Activated T-cell treated with anti-CD3 and anti-CD28 coated beads, Interleukin-2, amount 50 U/mL, for 1 hour (primary cell): ENCODE measurements around the gene NUDT21.
"Not testable (repeated sequence)": the region's sequence is repeated elsewhere in the genome, so short reads cannot be mapped to it uniquely, and the experiment has no call there.

Experiments
- DNase-seq: peaks from one replicate; pipeline ENCODE4 v3.0.0-alpha.2; 2020

The NUDT21 gene

DNA sequence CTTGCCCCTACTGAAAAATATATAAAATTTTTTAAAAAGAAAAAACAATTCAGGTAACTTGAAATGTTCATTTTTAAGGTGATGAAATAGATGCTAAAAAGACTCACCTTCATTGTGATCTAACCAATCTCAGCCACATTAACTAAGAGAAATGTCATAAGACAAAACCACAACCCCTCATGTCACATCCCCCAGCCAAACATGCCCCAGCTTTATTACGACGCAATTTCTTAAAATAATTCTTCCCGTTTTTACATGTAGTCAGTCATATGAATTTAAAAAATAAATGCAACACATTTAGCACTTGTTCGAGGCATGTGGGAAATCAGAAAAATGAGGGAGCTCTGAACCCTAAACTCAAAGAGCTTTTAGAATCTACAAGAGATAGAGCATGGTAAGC lies 35.3 kb downstream of the NUDT21 start:
- no peak for DNase-seq

- DNase-seq: no peak
Observed at GRCh38 chr16:56414366-56414765, 36.8 kb downstream of the NUDT21 start.

- no peak for DNase-seq
Observed at GRCh38 chr16:56413381-56413780, 37.8 kb downstream of the NUDT21 start.

DNA sequence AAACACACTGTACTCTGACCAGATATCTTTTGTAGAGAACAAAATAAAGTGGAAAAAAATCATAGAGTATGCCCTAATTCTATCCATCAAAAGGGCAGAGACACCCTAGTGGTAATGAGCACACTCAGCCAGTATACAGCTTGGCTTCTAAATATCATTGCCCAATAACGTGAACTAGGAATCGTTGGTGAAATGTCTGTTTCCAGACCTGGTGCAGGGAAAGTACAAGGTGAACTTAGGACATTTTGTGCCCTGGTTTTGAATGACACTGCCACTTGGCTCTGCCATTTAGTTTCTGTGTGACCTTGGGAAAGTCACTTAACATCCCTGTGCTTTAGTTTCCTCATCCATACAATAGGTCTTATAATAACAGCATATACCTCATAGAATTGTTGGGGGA lies 39.5 kb downstream of the NUDT21 start:
- no peak for DNase-seq

DNA sequence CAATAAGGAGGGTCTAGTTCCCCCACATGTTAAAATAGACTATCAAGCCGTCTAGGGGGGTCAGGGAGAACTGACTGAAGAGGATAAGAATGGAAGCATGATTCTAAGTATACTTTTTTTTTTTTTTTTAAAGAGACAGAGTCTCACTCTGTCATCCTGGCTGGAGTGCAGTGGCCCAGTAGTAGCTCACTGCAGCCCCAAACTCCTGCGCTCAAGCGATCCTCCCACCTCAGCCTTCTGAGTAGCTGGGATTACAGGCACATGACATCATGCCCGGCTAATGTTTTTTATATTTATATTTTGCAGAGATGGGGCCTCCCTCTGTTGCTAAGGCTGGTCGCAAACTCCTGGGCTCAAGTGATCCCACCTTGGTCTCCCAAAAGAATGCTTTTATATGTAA lies 40.0 kb downstream of the NUDT21 start:
- DNase-seq: no peak

DNA sequence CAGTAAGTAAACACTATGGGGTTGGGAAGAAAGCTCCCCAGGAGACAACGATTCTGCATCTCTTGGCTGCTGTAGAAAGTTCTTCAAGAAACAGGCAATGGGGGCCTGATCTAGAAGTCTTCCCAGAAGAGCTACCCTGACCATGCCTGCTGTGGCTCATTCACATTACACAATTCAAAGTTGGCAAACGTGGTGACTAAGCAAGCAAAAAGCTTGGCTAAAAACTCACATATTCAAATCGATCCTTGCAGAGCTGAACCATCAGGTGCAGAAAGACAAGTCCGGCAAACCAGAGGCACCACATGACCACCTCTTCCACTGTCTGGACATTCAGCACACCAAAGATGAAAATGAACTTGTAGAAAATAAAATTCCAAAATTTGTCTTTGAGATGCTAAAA lies 41.9 kb downstream of the NUDT21 start:
- DNase-seq: no peak

GRCh38 chr16:56408379-56409098 lies 42.6 kb downstream of the NUDT21 start:
- no peak for DNase-seq

DNA sequence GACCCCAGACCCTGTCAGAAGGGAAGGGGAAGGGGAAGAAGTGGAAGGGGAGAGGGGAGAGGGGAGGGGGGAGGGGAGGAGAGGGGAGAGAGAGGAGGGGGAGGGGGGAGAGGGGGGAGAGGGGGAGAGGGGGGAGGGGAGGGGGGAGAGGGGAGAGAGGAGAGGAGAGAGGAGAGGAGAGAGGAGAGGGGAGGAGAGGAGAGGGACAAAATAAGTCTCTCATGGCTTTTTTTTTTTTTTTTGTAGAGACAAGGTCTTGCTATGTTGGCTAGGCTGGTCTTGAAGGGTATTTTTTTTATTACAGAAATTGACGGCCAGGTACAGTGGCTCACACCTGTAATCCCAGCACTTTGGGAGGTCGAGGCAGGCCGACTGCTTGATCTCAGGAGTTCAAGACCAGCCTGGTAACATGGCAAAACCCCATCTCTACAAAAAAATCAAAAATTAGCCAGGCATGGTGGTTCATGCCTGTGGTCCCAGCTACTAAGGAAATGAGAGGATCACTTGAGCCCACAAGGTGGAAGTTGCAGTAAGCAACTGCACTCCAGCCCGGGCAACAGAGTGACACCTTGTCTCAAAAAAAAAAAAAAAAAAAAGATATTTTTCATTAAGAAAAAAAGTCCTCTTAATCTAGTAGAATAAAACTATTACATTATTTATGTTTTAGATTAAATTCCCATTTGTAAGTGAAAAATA lies 45.0 kb downstream of the NUDT21 start:
- no peak for DNase-seq

DNA sequence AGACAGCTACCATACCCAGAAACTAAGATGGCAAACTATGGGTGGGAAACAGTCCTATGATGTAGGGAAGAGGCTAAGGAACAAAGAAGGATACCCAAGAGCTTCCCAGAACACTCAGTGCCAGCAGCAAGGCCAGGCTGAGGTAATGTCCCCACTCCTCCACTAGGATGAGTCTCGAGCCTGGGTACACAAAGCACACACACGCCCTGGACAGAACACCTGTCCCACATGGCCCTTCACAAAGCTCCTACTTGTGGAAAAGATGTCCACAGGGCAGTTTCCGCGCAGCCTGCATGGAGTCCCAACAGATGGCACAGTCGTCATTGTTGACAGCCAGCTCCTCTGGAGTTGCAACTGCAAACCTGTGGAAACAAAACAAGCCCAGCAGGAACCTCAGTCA lies 49.6 kb downstream of the NUDT21 start:
- DNase-seq: no peak

DNA sequence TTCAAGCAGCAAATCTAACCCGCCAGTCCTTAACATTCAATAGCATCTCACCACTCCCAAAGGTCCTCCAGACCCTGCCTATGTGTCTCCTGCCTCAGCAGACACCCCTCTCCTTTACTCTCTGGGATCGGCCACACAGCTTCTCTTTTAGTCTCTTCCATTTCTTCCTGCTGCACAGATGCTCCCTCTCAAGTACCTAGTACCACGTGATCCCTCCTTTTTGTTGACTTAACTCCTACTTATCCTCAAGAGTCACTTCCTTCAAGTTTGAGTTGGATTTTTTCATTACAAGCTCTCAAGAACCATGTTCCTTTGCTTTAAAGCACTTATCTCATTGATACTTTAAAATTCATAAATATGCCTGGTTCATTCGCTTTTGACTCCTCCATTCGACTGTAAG lies 50.7 kb downstream of the NUDT21 start:
- DNase-seq: no peak

- DNase-seq: no peak
Observed at GRCh38 chr16:56399486-56399885, 51.6 kb downstream of the NUDT21 start.

DNA sequence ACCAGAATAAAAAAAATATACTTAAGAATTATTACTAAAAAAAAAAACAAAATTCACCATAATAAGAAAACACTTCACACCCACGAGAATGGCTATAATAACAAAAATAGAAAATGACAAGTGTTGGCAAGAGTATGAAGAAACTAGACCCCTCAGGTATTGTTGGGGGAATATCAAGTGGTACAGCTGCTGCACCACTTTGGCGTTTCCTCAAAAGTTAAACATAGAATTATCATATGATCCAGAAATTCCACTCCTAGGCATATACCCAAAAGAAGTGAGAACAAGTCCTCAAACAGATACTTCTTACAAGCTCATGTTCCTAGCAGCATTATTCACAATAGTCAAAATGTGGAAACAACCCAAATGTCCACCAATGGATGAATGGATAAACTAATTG lies 52.1 kb downstream of the NUDT21 start:
- no peak for DNase-seq

GRCh38 chr16:56396724-56397123 lies 54.4 kb downstream of the NUDT21 start:
- DNase-seq: not testable (repeated sequence)

- no peak for DNase-seq
Observed at GRCh38 chr16:56389554-56389953, 61.6 kb downstream of the NUDT21 start.

- no peak for DNase-seq
Observed at GRCh38 chr16:56388209-56388608, 62.9 kb downstream of the NUDT21 start.

GRCh38 chr16:56387396-56387795 lies 63.7 kb downstream of the NUDT21 start:
- DNase-seq: no peak

DNA sequence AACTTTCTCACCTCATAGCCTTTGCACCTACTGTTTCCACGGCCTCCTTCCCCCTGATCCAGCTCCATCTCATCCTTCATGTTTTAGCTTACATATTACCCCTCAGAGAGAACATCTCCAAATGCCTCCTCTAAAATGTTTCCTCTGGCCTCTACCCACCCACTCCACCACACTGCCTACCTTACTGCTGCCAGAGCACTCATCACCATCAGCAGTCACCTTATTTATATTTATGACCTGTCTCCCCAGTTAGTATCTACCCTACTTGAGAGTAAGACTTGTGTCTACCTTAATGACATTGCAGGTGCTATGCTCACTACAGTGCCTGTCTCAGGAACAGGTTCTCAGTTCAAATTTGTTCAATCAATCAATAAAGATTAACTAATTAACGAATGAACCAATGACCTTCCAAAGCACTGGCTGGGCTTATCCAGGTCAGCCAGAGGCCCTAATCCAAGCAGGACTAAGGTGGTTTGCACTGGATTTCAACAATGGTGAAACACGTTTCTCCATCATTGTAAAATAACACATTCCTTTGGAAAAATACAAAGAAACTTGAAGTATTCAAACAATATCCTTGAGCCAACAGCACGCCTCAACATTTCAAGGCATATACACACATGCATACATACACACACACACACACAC lies 66.9 kb downstream of the NUDT21 start:
- no peak for DNase-seq

- DNase-seq: no peak
Observed at GRCh38 chr16:56382901-56383355, 68.2 kb downstream of the NUDT21 start.

DNA sequence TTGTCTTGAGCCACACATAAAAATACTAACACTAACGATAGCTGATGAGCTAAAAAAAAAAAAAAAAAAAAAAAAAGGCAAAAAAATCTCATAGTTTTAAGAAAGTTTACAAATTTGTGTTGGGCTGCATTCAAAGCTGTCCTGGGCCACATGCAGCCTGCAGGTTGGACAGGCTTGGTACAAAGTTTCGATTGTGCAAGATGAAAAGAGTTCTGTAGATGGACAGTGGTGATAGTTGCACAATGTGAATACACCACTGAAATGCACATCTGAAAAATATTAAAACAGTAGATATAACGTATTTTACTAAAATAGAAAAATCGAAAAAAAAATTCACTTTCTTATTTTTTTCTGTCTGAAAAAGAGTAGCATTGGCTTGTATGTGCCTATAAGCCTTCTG lies 68.7 kb downstream of the NUDT21 start:
- DNase-seq: no peak

DNA sequence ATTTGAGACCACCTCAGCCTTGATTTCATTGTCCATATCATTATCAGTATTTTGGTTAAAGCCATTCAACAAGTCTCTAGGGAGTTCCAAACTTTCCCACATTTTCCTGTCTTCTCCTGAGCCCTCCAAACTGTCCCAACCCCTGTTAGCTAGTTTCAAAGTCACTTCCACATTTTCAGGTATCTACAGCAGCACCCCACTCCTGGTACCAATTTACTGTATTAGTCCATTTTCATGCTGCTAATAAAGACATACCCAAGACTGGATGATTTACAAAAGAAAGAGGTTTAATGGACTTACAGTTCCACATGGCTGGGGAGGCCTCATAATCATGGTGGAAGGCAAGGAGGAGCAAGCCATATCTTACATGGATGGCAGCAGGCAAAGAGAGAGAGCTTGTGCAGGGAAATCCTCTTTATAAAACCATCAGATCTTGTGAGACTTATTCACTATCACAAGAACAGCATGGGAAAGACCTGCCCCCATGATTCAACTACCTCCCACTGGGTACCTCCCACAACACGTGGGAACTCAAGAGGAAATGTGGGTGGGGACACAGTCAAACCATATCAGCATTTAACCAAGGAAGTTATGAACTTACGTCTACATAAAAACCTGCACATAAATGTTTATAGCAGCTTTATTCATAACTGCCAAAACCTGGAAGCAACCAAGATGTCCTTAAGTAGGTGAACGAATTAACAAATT lies 70.2 kb downstream of the NUDT21 start:
- not testable (repeated sequence) for DNase-seq
